GM18868 (cell line): ENCODE measurements around the gene LYPD3.

Experiments
- ATAC-seq: cut with Tn5 transposase; IDR thresholded peaks from one replicate; pipeline ENCODE4 v1.9.1; 2021; ENCODE audit warnings: mild to moderate bottlenecking, moderate library complexity; ENCODE audit not compliant: unreplicated experiment

LYPD3 gene

DNA sequence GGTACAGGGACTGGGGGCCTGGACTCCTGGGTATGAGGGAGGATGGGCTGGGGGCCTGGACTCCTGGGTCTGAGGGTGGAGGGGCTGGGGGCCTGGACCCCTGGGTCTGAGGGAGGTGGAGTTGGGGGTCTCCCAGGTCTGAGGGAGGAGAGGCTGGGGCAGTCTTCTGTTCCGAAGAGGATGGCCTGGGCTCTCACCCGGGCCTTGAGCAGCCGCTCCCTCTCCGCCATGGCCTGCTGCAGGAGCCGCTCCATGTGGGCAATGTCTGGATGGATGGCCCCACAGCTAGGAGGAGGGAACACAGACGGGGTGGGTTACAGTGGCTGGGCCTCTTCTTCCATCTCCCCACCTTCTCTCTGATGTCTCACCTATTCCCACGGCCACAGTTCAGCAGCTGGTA, 21.0 kb upstream of the LYPD3 start:
- ATAC-seq, result no peak

DNA sequence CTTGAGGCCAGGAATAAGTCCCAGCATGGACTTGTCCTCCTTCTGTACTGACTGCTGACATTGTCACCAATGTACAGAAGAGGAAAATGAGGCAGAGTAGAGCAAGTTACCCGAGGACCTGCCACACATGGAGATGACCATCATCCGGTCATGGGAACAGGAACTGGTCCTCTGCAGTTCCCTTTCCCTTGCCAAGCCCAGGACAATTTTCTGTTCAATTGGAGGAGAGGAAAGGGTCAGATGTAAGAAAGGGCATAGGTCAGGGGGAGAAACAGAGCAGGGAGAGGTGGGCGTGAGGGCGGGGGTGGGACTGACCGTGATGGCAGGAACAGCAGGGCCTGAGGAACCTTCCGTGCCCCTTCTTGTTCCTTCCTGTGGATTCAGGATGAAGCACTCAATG, 20.5 kb upstream of the LYPD3 start:
- ATAC-seq, result no peak

DNA sequence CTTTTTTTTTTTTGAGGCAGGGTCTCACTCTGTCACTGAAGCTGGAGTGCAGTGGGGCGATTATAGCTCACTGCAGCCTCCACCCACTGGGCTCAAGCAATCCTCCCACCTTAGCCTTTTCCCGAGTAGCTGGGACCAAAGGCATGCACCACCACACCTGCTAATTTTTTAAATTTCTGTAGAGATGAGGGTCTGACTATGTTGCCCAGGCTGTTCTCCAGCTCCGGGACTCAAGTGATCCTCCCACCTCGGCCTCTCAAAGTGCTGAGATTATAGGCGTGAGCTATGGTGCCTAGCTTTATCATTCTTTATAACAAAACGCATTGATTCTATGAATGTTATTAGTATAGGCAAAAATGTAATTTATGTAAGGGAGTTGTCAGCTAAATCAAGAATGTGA, 17.9 kb upstream of the LYPD3 start:
- ATAC-seq, result no peak

DNA sequence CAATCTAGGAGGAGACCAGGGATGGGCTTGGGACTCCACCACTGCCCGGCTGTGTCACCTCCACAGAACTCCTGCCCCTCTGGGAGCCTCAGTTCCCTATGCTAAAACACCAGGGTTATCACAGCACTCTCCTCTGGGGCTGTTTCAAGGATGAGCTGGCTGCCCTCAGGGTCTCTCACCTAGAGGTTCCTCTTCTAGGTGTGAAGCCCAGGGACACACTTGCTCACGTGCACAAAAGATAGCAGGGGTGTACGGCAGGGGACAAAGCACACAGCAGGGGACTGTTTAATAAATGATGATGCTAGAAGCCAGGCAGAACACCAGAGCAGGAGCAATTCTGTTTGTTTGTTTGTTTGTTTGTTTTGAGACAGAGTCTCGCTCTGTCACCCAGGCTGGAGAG, 16.8 kb upstream of the LYPD3 start:
- no peak for ATAC-seq

DNA sequence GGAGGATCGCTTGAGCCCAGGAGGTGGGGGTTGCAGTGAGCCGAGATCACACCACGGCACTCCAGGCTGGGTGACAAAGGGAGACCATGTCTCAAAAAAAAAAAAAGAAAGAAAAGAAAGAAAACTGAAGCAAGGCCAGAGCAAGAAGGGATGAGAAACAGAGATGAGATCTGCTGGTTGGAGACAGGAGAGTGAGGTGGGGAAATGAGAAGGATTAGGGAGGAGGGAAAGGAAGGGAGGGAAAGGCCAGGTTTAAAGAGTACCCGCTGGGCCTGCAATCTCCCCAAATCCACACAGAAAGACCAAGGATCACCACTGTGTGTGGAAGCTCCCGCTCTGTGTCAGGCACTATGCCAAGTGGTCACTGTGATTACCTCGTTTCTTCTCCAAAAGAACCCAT, 16.3 kb upstream of the LYPD3 start:
- ATAC-seq, result no peak

DNA sequence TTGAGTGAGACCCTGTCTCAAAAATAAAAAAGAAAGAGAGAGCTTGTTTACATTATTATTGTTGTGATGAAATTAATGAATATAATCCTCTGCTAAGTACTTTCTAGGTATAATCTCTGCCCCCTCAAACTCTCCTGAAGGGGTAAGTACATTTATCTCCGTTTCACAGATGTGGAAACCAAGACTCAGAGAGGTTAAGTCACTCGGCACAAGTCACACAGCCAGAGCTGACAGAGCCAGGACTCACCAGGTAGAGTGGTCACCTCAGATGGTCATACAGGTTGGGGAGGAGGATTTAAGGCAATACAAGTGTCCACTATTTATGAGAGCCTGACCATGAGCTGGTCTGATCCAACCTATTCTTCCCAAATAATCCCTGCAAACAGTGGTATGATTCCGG, 15.2 kb upstream of the LYPD3 start:
- ATAC-seq, result no peak

DNA sequence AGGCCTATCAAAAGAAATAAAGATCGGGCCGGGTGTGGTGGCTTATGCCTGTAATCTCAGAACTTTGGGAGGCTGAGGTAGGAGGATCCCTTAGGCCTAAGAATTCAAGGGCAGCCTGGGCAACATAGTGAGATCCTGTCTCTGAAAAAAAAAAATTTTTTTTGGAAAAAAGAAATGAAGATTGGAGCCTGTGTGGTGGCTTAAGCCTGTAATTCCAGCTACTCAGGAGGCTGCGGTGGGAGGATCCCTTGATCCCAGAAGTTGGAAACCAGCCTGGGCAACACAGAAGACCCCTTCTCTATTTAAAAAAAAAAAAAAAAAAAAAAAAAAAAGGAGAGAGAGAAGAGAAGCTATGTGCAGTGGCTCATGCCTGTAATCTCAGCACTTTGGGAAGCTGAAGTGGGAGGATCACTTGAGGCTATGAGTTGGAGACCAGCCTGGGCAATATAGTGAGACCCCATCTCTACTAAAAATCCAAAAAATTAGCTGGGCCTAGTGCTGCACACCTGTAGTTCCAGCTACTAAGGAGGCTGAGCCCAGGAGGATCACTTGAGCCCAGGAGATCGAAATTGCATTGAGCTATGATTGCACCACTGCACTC, 14.7 kb upstream of the LYPD3 start:
- no peak for ATAC-seq

DNA sequence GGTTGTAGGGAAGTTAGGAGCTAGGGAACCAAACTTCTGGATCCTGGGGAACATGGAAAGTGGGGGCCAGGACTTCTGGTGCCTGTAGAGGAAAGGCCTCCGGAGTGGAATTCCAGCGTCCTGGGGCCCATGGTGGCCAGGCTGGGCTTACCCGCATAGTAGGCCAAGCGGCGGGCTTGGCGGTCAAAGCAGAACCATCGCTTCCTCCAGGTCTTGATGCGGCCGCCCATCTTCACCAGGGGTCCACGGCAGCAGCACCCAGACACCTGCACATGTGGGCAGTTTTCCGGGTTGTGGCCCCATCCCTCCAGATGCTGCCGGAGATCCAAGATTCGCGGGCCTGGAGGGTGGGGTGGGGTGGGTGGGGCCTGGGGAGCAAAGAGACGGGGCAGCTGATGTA, 13.8 kb upstream of the LYPD3 start:
- no peak for ATAC-seq

DNA sequence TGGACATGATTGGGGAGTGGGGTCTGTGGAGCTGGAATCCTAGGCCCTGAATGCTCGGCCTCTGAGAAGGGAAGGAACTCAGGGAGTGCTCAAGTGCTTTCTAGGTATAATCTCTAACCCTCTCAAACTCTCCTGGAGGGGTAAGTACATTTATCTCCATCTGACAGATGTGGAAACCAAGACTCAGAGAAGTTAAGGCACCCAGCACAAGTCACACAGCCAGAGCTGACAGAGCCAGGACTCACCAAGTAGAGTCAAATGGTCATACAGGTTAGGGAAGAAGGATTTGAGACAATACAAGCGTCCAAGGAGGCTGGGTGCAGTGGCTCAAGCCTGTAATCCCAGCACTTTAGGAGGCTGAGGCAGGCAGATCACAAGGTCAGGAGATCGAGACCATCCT, 12.9 kb upstream of the LYPD3 start:
- no peak for ATAC-seq

DNA sequence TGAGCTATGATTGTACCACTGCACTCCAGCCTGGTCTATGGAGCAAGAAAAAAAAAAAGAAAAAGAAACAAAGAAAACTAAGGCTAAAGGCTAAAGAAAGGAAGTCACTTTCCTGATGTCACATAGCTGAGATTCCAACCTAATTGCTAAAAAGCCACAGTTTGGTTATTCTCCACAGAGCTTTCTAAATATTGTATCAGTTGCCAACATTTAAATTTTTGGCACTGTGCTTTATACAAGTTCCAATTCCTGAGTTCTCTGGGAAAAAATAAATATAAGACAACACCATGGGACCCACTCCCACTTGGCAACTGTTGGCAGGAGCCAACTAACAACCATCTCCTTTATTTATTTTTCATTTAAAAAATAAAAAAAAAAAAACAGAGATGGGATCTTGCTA, 11.2 kb upstream of the LYPD3 start:
- no peak for ATAC-seq

DNA sequence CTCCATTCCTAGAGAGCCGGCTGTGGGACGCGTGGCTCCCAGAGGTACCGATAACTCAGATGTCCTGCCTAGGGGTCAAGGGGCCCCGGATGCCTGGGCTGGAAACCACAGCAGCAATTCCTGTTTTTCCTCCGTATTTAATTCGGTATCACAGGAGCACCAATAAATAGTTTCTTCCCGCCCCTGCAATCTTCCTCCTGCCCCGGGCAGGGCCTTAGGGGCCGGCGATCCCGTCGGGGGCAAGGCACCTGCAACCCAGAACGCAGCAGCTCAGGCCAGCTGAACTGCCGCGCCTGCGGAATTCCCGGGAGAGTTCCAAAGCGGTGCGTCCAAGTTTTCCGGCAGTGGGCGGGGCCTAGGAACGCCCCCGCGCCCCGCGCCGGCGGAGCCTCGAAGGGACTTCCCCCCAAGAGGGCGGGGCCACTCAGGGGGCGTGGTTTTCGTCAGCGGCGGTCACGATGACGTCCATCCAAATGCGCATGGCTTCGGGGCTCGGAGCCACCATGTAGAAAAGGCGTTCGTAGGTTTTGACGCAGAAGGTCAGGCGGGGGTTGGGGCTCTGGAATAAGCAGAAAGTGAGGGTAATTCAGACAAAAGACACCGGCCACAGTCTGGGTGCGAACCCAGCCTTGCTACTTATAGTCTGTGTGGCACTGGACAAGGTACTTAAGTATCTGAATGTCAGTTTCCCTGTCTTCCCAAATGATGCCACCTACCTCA, 9.7 kb upstream of the LYPD3 start:
- ATAC-seq, result no peak

DNA sequence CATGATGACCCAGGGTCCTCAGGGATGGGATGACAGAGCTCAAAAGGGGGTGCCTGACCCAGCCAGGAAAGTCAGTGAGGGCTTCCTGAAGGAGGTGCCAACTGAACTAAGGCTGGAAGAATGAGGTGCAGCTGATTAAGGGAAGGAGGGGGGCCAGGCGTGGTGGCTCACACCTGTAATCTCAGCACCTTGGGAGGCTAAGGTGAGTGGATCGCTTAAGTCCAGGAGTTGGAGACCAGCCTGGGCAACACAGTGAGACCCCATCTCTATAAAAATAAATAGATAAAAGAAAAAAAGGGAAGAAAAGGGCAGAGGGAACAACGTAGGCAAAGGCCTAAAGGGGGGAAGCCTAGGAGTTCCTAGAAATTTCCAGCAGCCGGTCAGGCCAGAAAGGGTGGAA, 9.1 kb upstream of the LYPD3 start:
- ATAC-seq, result no peak

DNA sequence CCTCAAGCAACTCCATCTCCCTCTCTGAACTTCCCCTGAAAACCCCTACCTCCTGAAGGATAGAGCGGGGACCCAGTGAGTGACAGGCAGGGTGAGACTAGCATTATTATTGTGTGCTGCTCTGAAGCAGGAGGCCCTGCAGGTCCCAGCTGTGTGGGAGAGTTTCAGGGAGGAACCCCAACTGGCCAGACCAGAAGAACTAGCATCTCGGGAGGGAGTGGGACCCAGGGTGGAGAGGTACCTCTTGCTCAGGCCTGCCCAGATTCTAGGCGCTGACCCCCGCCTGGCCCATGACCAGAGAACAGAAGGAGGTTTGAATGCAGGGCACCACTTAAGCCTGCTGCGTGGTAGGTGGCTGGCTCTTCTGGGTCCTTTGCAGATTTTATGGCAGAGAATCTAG, 5.7 kb upstream of the LYPD3 start:
- no peak for ATAC-seq

DNA sequence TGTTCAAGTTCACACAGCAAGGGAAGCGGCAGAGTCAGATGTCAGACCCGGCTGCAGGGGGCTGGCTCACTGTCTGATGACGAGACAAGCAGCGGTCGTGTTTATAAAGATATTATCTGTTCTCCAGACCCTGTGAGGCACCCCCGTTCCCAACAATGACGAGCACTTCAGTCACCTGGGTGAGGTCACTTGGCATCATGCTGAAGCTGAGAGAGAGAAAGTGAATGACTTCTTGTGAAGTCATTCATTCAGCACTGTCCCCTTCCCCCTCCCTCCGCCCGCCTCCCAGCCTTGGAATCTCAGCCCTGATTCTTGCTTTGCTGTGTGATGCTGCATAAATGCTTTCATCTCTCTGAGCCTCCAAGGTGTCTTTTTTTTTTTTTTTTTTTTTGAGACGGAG, 4.9 kb upstream of the LYPD3 start:
- no peak for ATAC-seq

DNA sequence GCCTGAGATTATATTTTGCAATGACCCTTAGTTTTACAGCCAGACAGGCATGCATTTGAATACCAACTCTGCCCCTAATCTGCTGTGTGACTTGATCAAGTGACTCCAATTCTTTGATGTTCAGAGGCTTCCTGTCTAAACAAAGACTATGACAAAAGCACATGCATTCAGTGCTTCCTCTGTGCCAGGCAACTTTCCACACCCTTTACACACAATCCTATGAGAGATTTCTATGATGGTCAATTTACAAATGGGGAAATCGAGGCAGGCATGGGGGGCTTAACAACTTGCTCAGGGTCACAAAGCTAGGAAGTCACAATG, 3.7 kb upstream of the LYPD3 start:
- ATAC-seq, result no peak

DNA sequence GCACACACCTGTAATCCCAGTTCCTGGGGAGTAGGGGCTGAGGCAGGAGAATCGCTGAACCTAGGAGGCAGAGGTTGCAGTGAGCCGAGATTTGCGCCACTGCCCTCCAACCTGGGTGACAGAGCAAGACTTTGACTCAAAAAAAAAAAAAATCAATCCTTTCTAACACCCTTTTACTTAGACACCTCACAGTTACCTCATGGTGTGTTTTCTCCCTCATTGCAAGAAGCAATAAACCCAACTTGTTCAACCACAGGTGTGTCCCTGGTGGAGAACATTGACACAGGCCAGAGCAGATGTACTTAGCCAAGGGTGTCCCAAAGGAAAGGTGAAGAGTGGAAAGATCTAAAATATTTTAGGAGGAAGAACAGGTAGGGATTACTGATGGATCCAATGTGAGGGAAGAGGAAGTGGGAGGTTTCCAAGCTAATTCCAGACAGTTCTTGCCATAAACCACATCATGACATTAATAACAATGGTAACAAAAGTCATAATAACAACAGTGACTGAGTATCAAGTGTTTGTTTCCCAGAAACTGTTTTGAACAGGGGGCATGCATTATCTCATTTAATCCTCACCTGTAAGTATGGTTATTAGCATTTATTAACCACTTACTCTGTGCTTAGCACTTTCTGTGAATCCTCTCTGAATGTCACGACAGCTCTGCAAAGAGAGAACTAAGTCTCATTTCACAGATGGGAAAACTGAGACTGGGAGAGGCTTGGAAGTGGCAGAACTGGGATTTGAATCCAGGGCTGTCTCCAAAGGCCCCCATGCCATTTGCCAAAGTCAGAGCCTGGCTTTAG, 3.1 kb upstream of the LYPD3 start:
- no peak for ATAC-seq

DNA sequence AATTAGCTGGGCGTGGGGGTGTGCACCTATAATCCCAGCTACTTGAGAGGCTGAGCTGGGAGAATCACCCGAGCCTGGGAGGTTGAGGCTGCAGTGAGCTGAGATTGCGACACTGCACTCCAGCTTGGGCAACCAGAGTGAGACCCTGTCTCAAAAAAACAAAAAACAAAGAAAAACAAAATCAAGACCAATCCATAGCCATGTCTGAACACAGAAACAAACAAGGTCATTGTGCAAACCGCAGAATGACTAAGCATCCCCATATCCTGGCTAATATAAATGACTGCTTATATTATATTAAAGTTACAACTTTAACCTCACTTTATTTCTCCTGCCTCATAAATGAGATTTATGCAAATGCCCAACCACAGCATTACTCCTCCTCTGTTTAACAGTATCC, 2.3 kb upstream of the LYPD3 start:
- ATAC-seq, result no peak

DNA sequence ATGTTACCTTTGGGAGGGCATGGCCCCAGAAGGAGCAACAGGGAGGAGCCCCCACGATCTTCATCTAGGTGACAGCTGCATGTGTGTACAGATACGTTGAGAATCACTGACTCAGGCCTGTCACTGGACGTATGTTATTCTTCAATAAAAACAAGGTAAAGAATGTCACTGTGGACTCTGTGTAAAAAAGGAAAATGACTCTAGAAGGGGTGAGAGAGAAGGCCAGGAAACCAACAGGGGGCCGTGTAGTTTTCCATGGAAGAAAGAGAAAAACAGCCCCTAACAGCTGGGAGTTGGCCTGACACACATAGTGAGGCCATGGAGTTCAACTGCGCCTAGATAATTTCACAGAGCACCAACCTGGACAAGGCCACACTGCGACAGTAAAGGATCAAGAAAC, 1.9 kb upstream of the LYPD3 start:
- no peak for ATAC-seq

DNA sequence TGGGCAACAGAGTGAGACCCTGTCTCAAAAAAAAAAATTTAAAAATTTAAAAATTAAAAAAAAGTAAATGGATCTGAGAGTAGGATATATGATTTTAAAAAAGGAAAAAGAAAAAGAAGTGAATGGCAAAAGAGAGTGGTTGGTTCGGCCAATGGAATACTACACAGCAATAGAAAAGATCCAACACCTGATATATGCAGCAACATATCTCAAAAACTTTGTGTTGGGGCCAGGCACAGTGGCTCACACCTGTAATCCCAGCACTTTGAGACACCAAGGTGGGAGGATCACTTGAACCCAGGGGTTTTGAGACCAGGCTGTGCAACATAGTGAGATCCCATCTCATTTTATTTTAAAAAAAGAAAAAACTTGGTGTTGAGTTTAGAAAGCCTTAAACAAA, 1.4 kb upstream of the LYPD3 start:
- no peak for ATAC-seq

DNA sequence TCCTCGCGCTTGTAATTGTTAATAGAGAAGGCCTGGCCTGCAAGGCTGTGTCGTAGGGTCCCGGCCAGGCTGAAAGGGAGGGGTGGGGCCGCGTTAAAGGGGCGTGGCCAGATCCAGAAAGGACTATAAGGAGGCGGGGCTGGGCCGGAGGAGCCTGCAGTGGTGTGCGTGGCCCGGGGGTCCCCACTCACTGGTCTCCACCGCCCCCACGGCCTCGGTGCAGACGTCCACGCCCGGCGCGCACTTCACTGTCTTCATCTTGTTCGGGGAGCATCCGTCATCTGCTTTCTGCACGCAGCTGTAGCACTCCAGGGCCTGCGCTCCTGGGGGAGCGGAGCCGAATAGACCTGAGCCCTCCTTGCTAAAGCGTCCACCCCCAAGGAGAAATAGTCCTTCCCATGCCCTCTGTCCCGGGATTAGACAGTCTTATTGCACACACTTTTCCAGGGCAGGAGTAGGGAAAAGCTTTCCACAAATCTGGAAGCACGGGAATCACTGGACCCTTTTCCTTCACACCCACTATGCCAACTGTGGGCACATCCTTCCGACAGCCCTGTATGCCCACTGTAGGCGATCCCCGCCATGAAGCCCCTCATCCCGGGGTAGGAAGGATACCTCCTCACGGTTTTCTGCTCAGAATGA, 1.2 kb downstream of the LYPD3 start:
- peak; percentile 35 for ATAC-seq

DNA sequence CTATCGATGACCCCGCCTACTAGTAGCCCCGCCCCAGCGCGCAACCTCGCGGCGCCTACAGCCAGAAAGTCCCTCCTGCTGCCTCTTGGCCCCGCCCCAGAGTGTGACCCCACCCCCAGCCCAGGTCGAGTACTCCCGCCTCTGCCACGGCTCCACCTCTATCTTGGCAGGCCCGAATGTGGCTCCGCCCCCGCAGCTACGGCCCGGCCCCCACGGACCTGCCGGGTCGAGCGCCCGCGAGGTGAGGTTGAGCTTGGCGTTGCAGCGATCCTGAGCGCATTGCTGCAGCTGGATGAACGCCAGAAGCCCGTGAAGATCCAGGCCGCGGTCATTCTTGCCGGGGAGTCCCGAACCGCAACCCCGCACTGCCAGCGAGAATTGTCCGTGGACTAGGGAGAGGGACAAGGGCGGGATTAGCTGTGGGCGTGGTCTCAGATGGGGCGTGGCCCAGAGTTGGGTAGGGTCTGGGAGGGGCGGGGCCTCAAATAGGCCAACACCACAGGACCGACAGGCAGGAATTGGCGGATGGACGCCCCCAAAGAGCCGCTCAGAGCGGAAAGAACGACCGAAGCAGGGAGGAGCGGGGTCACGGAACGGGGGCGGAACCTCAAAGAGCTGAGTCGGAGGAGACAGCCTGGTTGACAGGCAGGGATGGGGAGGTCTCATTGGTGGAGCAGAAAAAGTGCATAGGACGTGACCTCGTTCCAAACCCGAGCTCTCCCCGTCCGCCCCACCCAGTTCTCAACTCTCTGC, 1.9 kb downstream of the LYPD3 start:
- peak; percentile 84 for ATAC-seq
